Measurements from ENCODE around the gene BMPR1B.
"Not testable (repeated sequence)": the region's sequence is repeated elsewhere in the genome, so short reads cannot be mapped to it uniquely, and the experiment has no call there.

Gene BMPR1B

DNA sequence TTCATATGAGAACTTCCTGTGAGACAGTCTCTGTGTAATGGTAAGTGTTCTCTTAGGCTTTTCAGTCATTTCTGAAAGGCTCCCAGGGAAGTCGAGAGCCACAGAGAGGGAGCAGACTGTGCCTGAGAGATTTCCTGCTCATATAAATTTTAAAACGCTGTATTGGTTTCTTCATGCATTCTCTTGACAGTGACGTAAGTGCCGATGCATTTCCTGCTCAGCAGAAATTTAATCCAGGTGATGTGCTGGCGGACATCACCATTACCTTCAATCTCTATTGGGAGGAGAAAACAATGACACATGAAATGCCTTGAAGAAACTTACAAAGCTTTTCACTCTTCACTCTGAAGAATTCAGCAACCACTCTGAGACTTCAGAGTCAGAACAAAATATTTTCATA is 383.6 kb downstream of the BMPR1B start:
- no peak for DNase-seq
- intact Hi-C loops (cut with DNase I) = no loop called here

- DNase-seq = no peak
- intact Hi-C loops (cut with DNase I) = no loop called here
Measured at GRCh38 chr4:95142932-95143331, 385.2 kb downstream of the BMPR1B start.

- intact Hi-C loops (cut with DNase I) = no loop called here
- no peak for DNase-seq
Measured at GRCh38 chr4:95151255-95151654, 393.5 kb downstream of the BMPR1B start.

DNA sequence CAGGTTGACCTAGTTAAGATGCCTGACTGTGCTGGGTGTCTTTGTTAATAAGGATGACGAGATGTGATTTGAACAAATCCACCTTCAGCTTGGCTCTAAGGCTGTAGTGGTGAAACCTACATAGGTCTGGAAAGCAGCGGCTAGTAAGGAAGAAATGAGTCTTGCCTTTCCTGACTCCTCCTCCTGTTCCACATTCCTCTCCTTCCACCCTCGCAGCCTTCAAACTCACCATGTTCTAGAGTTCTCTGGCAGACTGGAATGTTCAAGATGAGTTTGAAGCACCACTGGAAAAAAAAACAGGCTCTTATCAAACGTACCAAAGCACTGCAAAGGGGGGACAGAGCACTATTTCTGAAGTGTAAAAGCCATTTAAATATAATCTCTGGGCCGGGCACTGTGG is 395.4 kb downstream of the BMPR1B start:
- no peak for DNase-seq
- intact Hi-C loops (cut with DNase I) = no loop called here

DNA sequence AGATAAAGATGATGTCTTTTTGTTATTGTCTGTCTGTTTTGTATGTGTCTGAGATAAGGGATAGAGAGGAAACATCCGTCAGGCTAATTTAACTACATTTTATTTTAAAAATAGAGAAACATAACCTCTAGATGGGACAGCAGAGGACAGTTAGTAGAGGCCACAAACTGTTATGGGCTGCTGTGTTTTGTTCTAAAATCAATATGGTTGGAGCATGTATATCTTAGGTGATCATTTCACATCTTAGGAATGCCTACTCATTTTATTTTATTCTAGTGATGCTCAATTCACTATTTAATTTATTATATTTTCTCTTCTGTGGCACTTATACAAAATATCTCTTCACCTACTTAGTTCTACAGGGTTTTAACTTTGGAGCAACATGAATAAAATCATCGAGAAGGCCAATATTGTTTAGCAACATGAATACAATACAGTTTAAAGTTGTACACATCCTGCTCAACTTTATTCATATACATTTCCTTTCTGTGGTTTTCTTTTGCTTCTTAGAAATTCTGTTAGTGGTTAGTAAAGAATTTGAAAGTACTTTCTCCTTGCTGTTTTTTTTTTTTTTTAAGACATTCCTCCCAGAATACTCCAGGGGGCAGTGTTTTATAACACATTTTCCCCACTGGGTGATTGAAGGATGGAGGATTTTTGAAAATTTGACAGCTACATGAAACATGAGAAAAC is 398.1 kb downstream of the BMPR1B start:
- intact Hi-C loops (cut with DNase I) = no loop called here

GRCh38 chr4:95156452-95156765 is 398.7 kb downstream of the BMPR1B start:
- intact Hi-C loops (cut with DNase I) = no loop called here
- DNase-seq = no peak

More for the DNA sequence above, 398.1 kb downstream of the BMPR1B start:
- peak in 1 of 42 donors; percentile 40 for DNase-seq

GRCh38 chr4:95157596-95157995 is 399.8 kb downstream of the BMPR1B start:
- intact Hi-C loops (cut with DNase I) = no loop called here
- no peak for DNase-seq

DNA sequence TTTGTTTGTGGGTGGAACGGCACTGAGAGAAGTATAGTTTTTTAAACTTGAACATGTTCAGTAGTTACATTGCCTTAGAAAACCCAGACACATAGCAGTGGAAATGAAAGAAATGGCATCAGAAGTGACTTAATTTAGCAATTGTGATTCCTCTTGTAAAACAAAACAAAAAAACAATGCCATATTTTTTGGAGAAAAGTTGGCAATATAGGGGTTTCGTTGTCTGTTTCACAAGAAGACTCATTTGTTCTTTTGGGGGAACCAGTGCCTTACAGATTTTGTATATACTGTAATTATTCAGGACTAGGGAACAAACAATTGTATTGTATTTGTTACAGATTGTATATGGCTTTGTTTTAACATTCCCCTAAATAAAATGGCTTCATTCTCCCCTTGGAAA is 400.3 kb downstream of the BMPR1B start:
- intact Hi-C loops (cut with DNase I) = no loop called here

DNA sequence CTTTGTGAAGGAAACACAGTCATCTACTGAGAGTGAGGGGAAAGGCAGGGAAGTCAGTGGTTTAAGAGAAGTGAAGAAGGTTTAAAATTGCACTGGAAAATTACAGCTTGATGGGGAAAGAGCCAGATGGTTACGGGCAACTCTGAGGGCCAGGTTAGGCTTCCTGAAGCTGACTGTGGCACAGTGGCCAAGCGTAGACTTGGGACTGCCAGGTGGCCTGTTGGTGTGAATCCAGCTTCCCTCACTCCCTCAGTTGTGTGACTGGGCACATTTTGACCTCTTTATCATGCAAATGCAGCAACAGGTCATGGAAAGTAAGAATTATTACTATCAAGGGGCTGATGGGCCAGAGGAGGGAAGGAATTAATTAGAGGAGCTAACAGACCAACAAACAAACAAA is 400.9 kb downstream of the BMPR1B start:
- intact Hi-C loops (cut with DNase I) = no loop called here

More for the DNA sequence above, 400.3 kb downstream of the BMPR1B start:
- no peak for DNase-seq

GRCh38 chr4:95159384-95159783 is 401.6 kb downstream of the BMPR1B start:
- intact Hi-C loops (cut with DNase I) = no loop called here
- no peak for DNase-seq

More for the DNA sequence above, 400.9 kb downstream of the BMPR1B start:
- no peak for DNase-seq

- intact Hi-C loops (cut with DNase I) = loop anchor here (10.0 kb wide), 1 partner anchor 863 kb away; no protein-coding TSS in a partner anchor
Measured at GRCh38 chr4:95161781-95162469, 404.2 kb downstream of the BMPR1B start.

DNA sequence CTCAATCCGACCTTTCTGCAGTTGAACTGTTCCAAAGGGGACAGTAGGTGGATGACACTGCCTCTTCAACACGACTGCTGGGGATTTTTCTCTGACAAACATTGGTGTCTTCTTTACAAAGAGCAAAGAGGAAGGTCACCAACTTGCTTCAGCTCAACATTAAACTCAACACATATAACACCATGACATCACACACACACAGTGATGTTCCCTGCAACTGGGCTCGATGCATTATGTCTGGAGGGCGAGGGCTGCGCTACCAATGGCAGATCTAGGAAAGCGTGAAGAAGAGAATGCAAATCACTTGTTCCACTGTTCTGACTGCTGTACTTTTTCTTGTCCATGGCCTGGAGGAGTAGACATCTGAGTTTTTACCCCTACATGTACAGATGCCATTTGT is 405.1 kb downstream of the BMPR1B start:
- no peak for DNase-seq
- intact Hi-C loops (cut with DNase I) = loop anchor here (10.0 kb wide), 1 partner anchor 862 kb away; no protein-coding TSS in a partner anchor

More at GRCh38 chr4:95161781-95162469, 404.2 kb downstream of the BMPR1B start:
- no peak for DNase-seq

DNA sequence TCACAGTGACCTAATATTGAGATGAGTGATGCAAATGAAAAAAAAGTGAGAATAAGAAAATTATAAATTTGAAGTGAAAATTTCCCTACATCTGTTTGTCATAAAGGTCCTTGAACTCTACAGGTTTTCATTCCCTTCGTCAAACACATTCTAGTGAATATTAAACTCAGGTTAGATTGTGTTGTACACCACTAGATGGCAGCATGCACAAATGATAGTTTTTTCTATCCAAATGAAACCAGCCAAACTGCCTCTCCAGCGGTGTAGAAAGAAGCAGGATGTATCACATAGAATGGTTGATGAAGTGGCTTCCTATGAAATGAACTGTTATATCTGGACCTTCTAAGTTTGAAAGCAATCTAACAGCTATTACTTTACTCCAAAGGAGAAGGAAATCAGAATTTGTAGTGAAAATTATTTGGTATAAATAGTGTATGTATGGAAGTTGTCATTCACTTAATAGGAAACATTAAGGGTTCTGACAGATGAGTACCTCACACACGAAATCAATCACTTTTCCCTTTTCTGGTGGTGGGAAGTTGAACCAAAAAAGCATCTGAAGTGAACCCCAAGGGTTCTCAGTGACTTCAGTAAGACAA is 408.3 kb downstream of the BMPR1B start:
- intact Hi-C loops (cut with DNase I) = loop anchor here (5.0 to 10.0 kb wide), 2 partner anchors 381 to 859 kb away; partner anchors contain the start of gene UNC5C
- peak in 22 of 42 donors; percentile 25 to 85 (median 60) for DNase-seq

DNA sequence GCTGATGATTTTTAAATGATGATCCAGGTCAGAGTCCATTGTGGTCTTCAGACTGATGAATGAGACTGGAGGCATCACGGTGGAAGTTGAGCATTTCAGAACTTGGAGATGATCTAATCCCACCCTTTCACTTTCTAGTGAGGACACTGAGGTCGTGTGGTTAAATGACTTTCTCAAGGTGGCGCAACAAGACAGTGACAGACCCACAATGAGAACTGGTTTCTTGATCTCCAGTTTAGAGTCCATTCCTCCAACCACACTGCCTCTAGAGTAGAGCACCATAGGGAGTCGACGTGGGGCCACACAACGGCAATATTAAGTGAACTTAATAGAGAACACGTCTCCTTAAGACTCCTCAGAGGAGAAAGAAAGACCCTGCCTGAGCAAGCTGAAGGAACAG is 410.1 kb downstream of the BMPR1B start:
- intact Hi-C loops (cut with DNase I) = loop anchor here (5.0 to 10.0 kb wide), 2 partner anchors 379 to 857 kb away; partner anchors contain the start of gene UNC5C
- DNase-seq = no peak

DNA sequence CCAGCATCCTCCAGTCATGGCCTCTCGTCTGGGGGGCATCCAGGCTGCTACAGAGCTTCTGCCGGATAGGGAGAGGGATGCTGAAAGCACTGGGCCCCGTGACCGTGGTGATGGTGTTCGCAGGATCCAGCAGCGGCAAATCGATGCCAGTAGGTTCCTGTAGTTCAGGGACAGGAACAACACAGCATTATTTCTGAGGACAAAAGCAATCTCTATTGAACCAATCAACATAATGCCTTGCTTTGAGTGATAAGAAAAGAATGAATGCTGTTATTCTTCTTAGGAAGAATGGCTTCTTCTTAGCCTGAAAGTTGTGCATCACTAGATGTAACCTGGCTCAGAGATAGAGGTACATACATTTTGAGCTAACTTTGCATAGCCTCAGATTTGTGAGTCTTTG is 412.4 kb downstream of the BMPR1B start:
- intact Hi-C loops (cut with DNase I) = no loop called here
- DNase-seq = peak; percentile 32 to 89 (median 73)

DNA sequence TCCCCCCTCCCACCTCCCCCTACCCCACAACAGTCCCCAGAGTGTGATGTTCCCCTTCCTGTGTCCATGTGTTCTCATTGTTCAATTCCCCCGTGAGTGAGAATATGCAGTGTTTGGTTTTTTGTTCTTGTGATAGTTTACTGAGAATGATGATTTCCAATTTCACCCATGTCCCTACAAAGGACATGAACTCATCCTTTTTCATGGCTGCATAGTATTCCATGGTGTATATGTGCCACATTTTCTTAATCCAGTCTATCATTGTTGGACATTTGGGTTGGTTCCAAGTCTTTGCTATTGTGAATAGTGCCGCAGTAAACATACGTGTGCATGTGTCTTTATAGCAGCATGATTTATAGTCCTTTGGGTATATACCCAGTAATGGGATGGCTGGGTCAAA is 413.6 kb downstream of the BMPR1B start:
- intact Hi-C loops (cut with DNase I) = not testable (repeated sequence)

DNA sequence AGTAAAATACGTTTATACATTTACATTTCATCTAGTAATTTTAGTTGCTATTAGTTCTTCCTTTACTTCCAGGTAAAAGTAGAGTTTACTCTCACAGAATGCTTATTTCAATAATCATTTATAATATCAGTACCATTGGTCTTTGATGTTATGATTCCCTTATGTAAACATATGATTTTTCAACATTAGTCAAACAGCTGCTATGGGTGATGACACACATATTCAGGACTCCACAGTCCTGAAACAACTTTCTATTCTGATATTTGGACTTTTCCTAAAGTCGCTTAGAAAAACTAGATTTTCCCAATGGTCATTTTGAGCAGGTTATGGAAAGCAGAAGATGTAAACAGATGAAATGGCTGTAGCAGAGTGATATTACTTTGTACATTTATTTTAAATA is 421.2 kb downstream of the BMPR1B start:
- DNase-seq = no peak
- intact Hi-C loops (cut with DNase I) = no loop called here

More for the DNA sequence above, 413.6 kb downstream of the BMPR1B start:
- not testable (repeated sequence) for DNase-seq

DNA sequence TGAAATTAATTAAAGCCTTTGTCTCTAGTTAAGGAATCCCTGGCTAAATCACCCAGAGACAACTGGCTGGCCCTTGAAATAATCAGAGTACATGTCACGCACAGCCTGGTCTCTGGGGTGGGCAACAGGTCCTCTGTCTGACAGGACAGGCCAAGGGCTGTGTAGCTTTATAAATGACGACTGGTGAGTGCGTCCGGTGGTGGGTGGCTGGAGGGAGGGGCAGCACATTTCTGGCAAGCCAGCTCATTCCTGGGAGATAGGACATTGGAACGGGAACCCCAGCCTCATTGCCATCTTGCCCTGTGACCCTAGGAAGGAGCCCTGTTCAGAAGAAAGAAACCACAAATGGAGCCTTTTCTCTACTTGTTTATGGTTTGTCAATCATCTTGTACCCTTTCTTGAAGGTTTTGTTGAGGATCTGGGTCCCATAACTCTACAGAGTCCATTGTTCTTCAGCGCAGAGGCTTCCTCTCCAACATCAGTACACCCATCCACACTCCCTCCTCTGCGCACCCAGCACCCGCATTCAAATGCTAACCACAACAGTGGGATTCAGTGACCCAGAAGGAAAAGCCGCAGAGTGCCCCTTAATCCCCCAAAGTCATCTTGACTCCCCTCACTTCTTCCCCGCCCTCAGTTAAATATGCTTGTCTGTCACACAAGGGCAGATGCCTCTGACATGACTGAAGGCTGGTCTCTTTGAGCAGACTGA is 422.9 kb downstream of the BMPR1B start:
- peak in 1 of 42 donors; percentile 18 for DNase-seq
- intact Hi-C loops (cut with DNase I) = no loop called here

GRCh38 chr4:95181243-95181995 is 423.7 kb downstream of the BMPR1B start:
- peak in 31 of 42 donors; percentile 22 to 75 (median 52) for DNase-seq
- intact Hi-C loops (cut with DNase I) = no loop called here

Data from head of caudate nucleus (tissue), 42 donors.